WERI-Rb-1 (cell line): Measurements from ENCODE around the gene EFNA2.
A peak's percentile ranks its signal among the peaks of the same experiment; 100 is the strongest.

Source experiments
- DNase-seq: peaks from one replicate; pipeline ENCODE4 v3.0.0-alpha.2; 2020
- H3K27ac ChIP-seq: fragments of 250-450 bp; sonication (Bioruptor Pico); 2 replicates; pipeline ENCODE4 v1.5.1; 2020; ENCODE audit warnings: mild to moderate bottlenecking, moderate library complexity
- H3K27me3 ChIP-seq: fragments of 250-450 bp; sonication (Bioruptor Pico); 2 replicates; pipeline ENCODE4 v1.5.1; 2021; ENCODE audit warnings: mild to moderate bottlenecking, low read depth, moderate library complexity; ENCODE audit not compliant: insufficient read depth, severe bottlenecking
- H3K36me3 ChIP-seq: fragments of 250-450 bp; sonication (Bioruptor Pico); 2 replicates; pipeline ENCODE4 v1.5.1; 2020; ENCODE audit warnings: mild to moderate bottlenecking, moderate library complexity
- H3K4me3 ChIP-seq: 2 replicates; pipeline ENCODE4 v1.5.1; 2011; ENCODE audit warnings: low read depth, mild to moderate bottlenecking, control low read depth, low read length
- H3K9me3 ChIP-seq: fragments of 250-450 bp; sonication (Bioruptor Pico); 2 replicates; pipeline ENCODE4 v1.5.1; 2021; ENCODE audit warnings: mild to moderate bottlenecking, moderate library complexity; ENCODE audit not compliant: severe bottlenecking
- CTCF ChIP-seq: IDR thresholded peaks from 2 replicates; pipeline ENCODE4 v1.5.1; 2011; ENCODE audit warnings: low read depth, mild to moderate bottlenecking, control low read depth, inconsistent platforms, low read length

Gene EFNA2

GRCh38 chr19:1248786-1249297 lies 36.8 kb upstream of the EFNA2 start:
- Histone ChIP-seq H3K27ac (peak overlapping the region; percentile 100), H3K4me3 (peak overlapping the region; percentile 66), H3K9me3 (no peaks in the 10 kb centered on the region), H3K27me3 (no peaks in the 10 kb centered on the region), H3K36me3 (peaks cover 40% of the 10 kb centered on the region)
- TF ChIP-seq CTCF: peak; percentile 81
- peak; percentile 88 for DNase-seq

DNA sequence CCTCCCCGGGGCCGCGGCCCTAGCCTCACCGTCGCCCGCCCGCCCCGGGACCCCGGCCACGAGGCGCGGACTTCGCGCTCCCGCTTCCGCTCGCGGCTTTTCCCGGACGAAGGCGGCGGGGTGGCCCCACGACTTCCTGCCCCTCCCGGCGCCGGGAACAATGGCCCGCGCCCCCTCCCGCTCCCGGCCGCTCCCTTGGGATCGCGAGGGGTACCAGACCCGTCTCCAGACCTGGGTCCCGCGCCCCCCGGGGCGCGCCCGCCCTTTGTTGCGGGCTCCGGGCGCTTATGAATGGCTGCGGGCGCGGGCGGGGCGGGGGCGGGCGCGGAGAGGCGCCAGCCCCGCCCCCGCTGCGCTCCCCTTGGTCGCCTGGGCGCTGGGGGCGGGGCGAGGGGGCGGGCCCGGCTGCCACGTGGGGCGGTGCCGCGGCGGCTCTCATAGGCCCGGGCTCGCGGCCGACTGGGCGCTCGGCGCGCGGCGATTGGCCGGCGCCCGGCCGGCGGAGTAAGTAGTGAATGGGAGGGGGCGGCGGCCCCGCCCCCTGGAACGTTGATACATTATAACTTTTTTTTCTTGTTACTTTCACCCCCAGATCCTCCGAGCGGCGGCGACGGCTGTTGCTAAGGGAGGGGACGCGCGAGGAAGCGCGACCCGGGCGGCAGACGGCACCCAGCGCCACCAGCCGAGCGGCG lies 36.2 kb upstream of the EFNA2 start:
- peak; percentile 91 for DNase-seq
- Histone ChIP-seq H3K4me3 (peak overlapping the region; percentile 83), H3K9me3 (no peaks in the 10 kb centered on the region), H3K36me3 (peaks cover 42% of the 10 kb centered on the region), H3K27me3 (no peaks in the 10 kb centered on the region), H3K27ac (peak overlapping the region; percentile 100)
- TF ChIP-seq CTCF: no peak

- TF ChIP-seq CTCF: no peak
- Histone ChIP-seq H3K27ac (peak overlapping the region; percentile 91), H3K4me3 (peak overlapping the region; percentile 83), H3K9me3 (no peaks in the 10 kb centered on the region), H3K36me3 (peaks cover 47% of the 10 kb centered on the region), H3K27me3 (no peaks in the 10 kb centered on the region)
- no peak for DNase-seq
Measured at GRCh38 chr19:1249990-1250436, 35.7 kb upstream of the EFNA2 start.

DNA sequence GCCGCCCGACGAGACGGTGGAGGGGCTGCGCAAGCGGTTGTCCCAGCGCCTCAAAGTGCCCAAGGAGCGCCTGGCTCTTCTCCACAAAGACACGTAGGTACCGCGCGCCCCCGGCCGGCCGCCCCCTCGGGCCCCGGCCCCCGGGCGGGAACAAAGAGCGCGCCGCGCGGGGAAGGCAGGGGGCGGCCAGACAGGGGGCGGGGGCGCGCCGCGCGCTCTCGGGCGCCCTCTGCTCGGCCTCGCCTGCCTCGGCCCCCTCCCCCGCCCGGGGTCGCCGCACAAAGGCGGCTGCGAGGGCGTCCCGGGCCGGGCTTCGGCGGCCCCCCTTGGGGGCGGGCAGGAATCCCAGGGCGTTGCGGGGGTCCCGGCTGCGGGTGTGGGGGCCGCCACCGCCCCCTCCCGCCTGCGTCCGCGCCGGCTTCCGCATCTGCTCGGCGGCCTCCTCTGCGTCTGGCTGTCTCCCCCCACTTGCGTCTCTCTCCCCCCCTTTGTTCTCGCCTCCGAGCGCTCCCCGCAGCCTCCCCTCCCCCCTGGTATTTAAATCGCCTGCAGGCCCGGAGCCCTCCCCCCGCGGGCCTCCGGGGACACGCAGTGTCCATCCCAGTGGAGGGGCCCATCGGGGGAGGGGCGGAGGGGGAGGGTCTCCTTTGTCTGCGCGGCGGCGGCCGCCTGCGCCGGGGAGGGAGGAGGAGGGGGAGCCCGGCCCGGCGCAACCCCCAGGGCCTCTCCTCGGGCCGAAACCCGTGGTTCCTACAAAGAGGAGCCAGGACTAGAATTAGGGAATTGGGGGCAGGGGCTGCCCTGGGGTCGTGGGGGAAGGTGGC lies 35.0 kb upstream of the EFNA2 start:
- H3K27me3 ChIP-seq: no peaks in the 10 kb centered on the region
- no peaks in the 10 kb centered on the region for H3K9me3 ChIP-seq
- TF ChIP-seq CTCF: no peak
- peak overlapping the region; percentile 91 for H3K27ac ChIP-seq
- peak overlapping the region; percentile 83 for H3K4me3 ChIP-seq
- peaks cover 54% of the 10 kb centered on the region for H3K36me3 ChIP-seq
- DNase-seq: peak; percentile 85

GRCh38 chr19:1251330-1252220 lies 34.1 kb upstream of the EFNA2 start:
- DNase-seq: peak; percentile 68
- Histone ChIP-seq H3K36me3 (peaks cover 61% of the 10 kb centered on the region), H3K4me3 (peak overlapping the region; percentile 83), H3K27me3 (no peaks in the 10 kb centered on the region), H3K27ac (peak overlapping the region; percentile 91), H3K9me3 (no peaks in the 10 kb centered on the region)
- no peak for TF ChIP-seq CTCF
